ENCODE measurements around the gene C15orf62. TPM values are rescaled to one million over a fixed set of nuclear protein-coding genes. Genes with fewer than 3 reads are reported as not detected.

The C15orf62 gene
- total RNA-seq, 2 donors from 2014 or later, result 0.89 to 1.2 TPM

GRCh38 chr15:40775740-40776536 is 6.2 kb downstream of the C15orf62 start:
- H3K9me3 ChIP-seq (ENCODE audit: control insufficient read depth, low read length, poor library complexity, severe bottlenecking), result no peaks in the 10 kb centered on the region
- DNase-seq, result no peak
- Mint-ChIP-seq H3K36me3 (ENCODE audit: low read depth) (peaks cover 9% of the 10 kb centered on the region), H3K4me3 (no peak overlapping the region), H3K4me1 (peaks cover 6% of the 10 kb centered on the region), H3K27me3 (no peaks in the 10 kb centered on the region), H3K27ac (no peak overlapping the region)
- no peak for ATAC-seq

DNA sequence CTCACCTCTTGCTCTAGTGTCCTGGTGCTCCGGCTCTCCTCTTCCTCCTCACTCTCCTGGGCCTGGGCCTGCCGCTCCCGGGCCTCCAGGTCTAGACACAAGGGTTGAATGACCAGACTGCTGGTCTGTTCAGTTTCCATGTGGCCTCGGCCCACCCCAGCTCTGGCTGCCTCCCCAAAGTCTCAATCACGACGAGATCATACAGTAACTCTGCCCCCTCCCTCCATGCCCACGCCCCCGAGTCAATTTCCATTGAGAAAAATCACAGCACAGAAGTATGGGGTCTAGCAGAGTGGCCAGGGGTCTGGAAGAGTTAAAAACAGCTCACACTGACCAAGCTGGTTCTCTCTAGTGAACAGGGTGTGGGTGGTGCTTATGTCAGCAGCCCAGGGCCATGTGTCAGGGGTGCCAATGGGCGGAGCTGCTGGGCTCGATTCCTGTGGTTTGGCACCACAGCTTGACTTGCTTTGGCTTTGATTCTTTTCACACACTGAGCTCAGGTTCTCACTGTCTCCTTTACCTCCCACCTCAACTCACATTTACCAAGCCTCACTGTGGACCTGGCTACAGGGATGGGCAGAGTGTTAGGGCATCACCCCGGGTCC is 6.9 kb downstream of the C15orf62 start:
- no peak for DNase-seq
- no peaks in the 10 kb centered on the region for H3K27me3 Mint-ChIP-seq
- no peaks in the 10 kb centered on the region for H3K9me3 ChIP-seq (ENCODE audit: control insufficient read depth, low read length, poor library complexity, severe bottlenecking)
- H3K4me3 Mint-ChIP-seq, result no peak overlapping the region
- H3K27ac Mint-ChIP-seq, result no peak overlapping the region
- H3K36me3 Mint-ChIP-seq (ENCODE audit: low read depth), result peaks cover 9% of the 10 kb centered on the region
- peaks cover 6% of the 10 kb centered on the region for H3K4me1 Mint-ChIP-seq
- ATAC-seq, result peak; percentile 59

DNA sequence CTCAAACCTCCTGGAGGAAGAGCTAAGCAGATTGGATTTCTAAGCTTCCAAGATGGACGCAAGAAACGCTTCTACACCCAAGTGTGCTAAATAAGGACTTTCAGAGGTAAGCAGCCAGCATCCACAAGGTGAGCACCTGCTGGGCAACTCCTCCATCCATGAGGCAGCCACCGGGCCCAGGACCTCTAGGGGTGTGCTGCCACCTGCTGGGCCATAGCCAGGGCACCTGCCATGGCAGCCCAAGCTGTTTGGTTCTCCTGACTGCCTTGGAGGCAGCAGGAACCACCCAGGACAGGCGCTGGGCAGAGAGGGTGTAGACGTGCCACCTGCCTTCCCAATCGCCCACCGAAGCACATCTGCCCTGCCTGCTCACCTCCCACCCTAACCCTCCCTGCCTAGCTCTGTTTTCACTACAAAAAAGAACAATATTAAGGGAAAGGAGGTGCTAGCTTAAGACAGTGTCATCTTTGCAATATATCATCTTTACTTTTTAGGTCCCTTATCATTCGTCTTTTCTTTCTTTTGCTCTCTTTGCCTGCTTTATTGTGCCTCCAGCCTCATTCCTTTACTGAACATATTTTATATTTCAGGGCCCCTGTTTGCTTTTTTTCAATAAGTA is 12.9 kb downstream of the C15orf62 start:
- Mint-ChIP-seq H3K4me3 (no peak overlapping the region), H3K4me1 (peaks cover 19% of the 10 kb centered on the region), H3K27ac (no peak overlapping the region), H3K27me3 (no peaks in the 10 kb centered on the region), H3K36me3 (ENCODE audit: low read depth) (peaks cover 5% of the 10 kb centered on the region)
- DNase-seq, result peak; percentile 64 to 80 (median 68)
- no peaks in the 10 kb centered on the region for H3K9me3 ChIP-seq (ENCODE audit: control insufficient read depth, low read length, poor library complexity, severe bottlenecking)
- ATAC-seq, result peak; percentile 92

GRCh38 chr15:40785164-40785563 is 15.4 kb downstream of the C15orf62 start:
- peaks cover 29% of the 10 kb centered on the region for H3K4me1 Mint-ChIP-seq
- no peaks in the 10 kb centered on the region for H3K27me3 Mint-ChIP-seq
- no peaks in the 10 kb centered on the region for H3K9me3 ChIP-seq (ENCODE audit: control insufficient read depth, low read length, poor library complexity, severe bottlenecking)
- no peak for ATAC-seq
- H3K36me3 Mint-ChIP-seq (ENCODE audit: low read depth), result no peaks in the 10 kb centered on the region
- H3K27ac Mint-ChIP-seq, result no peak overlapping the region
- DNase-seq, result no peak
- no peak overlapping the region for H3K4me3 Mint-ChIP-seq

- no peak for ATAC-seq
- peaks cover 29% of the 10 kb centered on the region for H3K4me1 Mint-ChIP-seq
- no peak overlapping the region for H3K27ac Mint-ChIP-seq
These were observed 16.0 kb downstream of the C15orf62 start for GRCh38 chr15:40785814-40786213.

DNA sequence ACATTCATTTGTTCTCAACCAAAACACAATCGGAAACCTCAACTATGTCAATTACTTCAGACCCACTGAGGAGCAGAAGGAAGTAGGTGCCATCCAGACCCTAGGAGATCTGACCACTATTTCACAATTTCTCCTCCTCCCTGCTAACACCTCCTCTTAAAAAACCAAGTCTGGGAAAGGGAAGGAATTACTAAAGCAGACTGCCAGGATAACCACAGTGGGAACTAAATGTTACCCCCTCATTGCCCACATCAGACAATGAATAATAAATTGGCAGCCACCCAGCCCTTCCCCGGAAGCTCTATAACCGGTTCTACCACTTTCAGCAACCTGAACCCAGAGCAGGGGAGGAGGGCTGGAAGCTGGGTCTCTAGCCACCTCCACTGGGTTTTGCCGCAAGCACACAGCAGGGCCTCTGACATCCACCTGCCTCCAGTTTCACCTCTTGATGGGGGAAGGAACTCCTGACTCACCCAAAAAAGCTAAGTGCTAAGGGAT is 17.6 kb downstream of the C15orf62 start:
- H3K36me3 Mint-ChIP-seq (ENCODE audit: low read depth), result no peaks in the 10 kb centered on the region
- ATAC-seq, result peak; percentile 72
- H3K27ac Mint-ChIP-seq, result peak overlapping the region; percentile 56
- no peaks in the 10 kb centered on the region for H3K27me3 Mint-ChIP-seq
- peaks cover 29% of the 10 kb centered on the region for H3K4me1 Mint-ChIP-seq
- H3K4me3 Mint-ChIP-seq, result peak overlapping the region; percentile 19
- H3K9me3 ChIP-seq (ENCODE audit: control insufficient read depth, low read length, poor library complexity, severe bottlenecking), result no peaks in the 10 kb centered on the region
- no peak for DNase-seq

More at GRCh38 chr15:40785814-40786213, 16.0 kb downstream of the C15orf62 start:
- Mint-ChIP-seq H3K27me3 (no peaks in the 10 kb centered on the region), H3K36me3 (ENCODE audit: low read depth) (no peaks in the 10 kb centered on the region), H3K4me3 (no peak overlapping the region)
- no peaks in the 10 kb centered on the region for H3K9me3 ChIP-seq (ENCODE audit: control insufficient read depth, low read length, poor library complexity, severe bottlenecking)
- DNase-seq, result no peak

DNA sequence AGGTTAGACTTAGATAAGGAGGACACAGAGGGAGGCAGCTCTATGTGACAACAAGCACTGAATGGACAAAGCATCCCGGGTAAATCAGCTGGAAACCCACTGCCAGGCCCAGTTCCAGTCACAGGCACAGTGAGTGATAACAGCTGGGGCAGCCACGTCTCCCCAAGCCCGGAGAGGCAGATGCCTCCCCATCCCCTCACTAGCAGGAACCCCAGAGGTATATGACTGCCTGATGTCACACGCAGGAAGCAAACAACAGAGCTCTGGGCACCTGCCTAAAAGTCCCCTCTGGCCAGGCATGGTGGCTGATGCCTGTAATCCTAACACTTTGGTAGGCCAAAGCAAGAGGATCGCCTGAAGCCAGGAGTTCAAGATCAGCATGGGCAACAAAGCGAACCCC is 18.2 kb downstream of the C15orf62 start:
- Mint-ChIP-seq H3K4me1 (peaks cover 24% of the 10 kb centered on the region), H3K27me3 (no peaks in the 10 kb centered on the region), H3K27ac (peak overlapping the region; percentile 56), H3K4me3 (no peak overlapping the region), H3K36me3 (ENCODE audit: low read depth) (no peaks in the 10 kb centered on the region)
- no peak for ATAC-seq
- no peak for DNase-seq
- H3K9me3 ChIP-seq (ENCODE audit: control insufficient read depth, low read length, poor library complexity, severe bottlenecking), result no peaks in the 10 kb centered on the region

DNA sequence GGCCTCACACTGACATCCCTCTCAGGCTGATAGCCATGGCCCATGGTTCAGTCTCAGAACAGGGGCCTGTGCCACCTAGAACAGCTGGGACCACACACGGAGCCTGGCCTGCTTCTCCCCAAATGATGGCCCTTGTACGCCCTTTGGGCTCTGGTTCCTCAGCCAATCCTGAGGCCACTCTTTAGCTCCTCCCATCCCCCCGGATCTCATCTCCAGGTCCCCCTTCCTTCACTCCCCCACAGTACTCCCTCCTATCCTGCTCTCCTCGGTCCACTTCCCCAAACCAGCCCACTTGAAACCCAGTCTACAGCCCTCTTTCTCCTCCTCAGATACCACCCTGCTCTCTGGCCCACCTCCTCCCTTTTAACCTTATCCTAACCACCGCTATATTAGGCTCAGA is 19.3 kb downstream of the C15orf62 start:
- peaks cover 29% of the 10 kb centered on the region for H3K4me1 Mint-ChIP-seq
- no peaks in the 10 kb centered on the region for H3K27me3 Mint-ChIP-seq
- H3K9me3 ChIP-seq (ENCODE audit: control insufficient read depth, low read length, poor library complexity, severe bottlenecking), result no peaks in the 10 kb centered on the region
- H3K4me3 Mint-ChIP-seq, result no peak overlapping the region
- no peak for ATAC-seq
- no peaks in the 10 kb centered on the region for H3K36me3 Mint-ChIP-seq (ENCODE audit: low read depth)
- no peak for DNase-seq
- H3K27ac Mint-ChIP-seq, result peak overlapping the region; percentile 79

- Mint-ChIP-seq H3K36me3 (ENCODE audit: low read depth) (no peaks in the 10 kb centered on the region), H3K27me3 (no peaks in the 10 kb centered on the region), H3K4me1 (peaks cover 29% of the 10 kb centered on the region), H3K4me3 (no peak overlapping the region), H3K27ac (peak overlapping the region; percentile 14)
- no peaks in the 10 kb centered on the region for H3K9me3 ChIP-seq (ENCODE audit: control insufficient read depth, low read length, poor library complexity, severe bottlenecking)
- ATAC-seq (no peak), DNase-seq (no peak)
These were observed 20.2 kb downstream of the C15orf62 start for GRCh38 chr15:40789999-40790398.

GRCh38 chr15:40790718-40791117 is 20.9 kb downstream of the C15orf62 start:
- no peaks in the 10 kb centered on the region for H3K36me3 Mint-ChIP-seq (ENCODE audit: low read depth)
- H3K4me3 Mint-ChIP-seq, result no peak overlapping the region
- no peak for ATAC-seq
- peaks cover 32% of the 10 kb centered on the region for H3K4me1 Mint-ChIP-seq
- no peak for DNase-seq
- no peaks in the 10 kb centered on the region for H3K27me3 Mint-ChIP-seq
- no peaks in the 10 kb centered on the region for H3K9me3 ChIP-seq (ENCODE audit: control insufficient read depth, low read length, poor library complexity, severe bottlenecking)
- no peak overlapping the region for H3K27ac Mint-ChIP-seq

DNA sequence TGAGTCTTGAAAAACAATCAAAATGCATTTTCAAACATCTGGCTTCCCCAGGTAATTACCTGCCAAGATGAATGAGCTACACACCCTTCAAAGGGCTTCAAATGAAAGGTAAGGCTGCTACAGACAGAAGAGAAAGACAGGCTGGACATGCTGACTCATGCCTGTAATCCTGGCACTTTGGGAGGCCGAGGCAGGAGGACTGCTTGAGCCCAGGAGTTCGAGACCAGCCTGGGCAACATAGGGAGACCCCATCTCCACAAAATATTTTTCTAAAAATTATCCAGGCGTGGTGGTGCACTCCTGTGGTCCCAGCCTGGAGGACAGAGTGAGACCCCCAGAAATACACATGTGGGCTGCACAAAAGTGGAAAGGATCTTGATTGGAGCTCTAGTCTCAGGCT is 22.6 kb downstream of the C15orf62 start:
- no peaks in the 10 kb centered on the region for H3K9me3 ChIP-seq (ENCODE audit: control insufficient read depth, low read length, poor library complexity, severe bottlenecking)
- DNase-seq, result no peak
- Mint-ChIP-seq H3K27me3 (no peaks in the 10 kb centered on the region), H3K36me3 (ENCODE audit: low read depth) (no peaks in the 10 kb centered on the region), H3K4me1 (peaks cover 31% of the 10 kb centered on the region), H3K4me3 (no peak overlapping the region), H3K27ac (no peak overlapping the region)
- ATAC-seq, result no peak

DNA sequence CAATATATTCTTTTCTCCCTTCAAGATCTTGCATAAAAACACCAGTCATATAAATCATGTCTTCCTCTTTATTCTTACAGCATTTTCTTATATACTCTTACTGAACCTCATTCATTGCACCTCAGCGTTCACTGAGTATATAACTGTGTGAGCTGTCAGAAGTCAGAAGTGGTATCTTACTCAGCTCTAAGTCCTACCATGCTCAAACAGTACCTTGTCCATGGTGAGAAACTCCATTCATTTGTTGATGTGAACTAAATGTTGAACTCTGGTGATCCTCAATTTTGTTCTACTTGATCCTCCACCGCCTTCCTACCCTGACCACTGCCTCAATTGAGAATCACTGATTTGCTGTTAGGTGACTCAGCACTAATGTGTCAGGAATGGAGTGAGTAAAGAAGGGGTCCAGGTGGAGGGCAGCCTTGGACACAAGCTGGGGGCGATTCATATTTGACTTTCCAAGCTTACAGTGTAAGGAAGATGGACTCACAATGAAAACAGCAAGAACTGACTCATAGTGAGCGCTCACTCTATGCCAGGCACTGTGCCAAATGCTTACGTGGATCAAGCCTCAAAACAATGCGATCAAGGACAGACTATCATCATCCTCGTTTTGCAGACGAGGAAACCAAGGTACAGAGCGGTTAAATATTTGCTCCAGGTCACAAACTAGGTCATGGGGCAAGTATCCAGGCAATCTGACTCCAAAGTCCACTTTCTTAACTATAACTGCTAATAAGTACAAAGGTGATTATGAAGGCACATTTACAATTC is 23.6 kb downstream of the C15orf62 start:
- H3K9me3 ChIP-seq (ENCODE audit: control insufficient read depth, low read length, poor library complexity, severe bottlenecking), result no peaks in the 10 kb centered on the region
- H3K27ac Mint-ChIP-seq, result no peak overlapping the region
- peaks cover 30% of the 10 kb centered on the region for H3K4me1 Mint-ChIP-seq
- peaks cover 2% of the 10 kb centered on the region for H3K36me3 Mint-ChIP-seq (ENCODE audit: low read depth)
- no peak for DNase-seq
- H3K4me3 Mint-ChIP-seq, result no peak overlapping the region
- no peak for ATAC-seq
- H3K27me3 Mint-ChIP-seq, result no peaks in the 10 kb centered on the region

DNA sequence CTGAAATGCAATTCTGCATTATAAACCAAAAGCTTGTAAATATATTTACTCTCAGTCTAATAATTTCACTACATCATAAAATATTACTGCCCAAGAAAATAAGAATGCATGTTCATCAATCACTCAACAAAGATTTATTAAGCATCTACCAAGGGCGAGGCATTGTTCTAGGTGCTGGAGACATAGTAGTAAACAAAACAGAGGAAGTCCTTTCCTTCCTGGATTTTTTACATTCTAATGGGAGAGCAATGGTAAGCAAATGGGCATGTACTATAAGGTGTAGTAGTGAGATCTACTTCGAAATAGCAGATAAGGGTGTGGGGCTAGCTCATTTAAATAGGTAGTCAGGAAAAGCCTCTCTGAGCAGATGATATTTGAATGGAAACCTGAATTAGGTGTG is 26.3 kb downstream of the C15orf62 start:
- peak overlapping the region; percentile 67 for H3K27ac Mint-ChIP-seq
- DNase-seq (no peak), ATAC-seq (no peak)
- no peaks in the 10 kb centered on the region for H3K9me3 ChIP-seq (ENCODE audit: control insufficient read depth, low read length, poor library complexity, severe bottlenecking)
- H3K36me3 Mint-ChIP-seq (ENCODE audit: low read depth), result peaks cover 3% of the 10 kb centered on the region
- no peaks in the 10 kb centered on the region for H3K27me3 Mint-ChIP-seq
- H3K4me1 Mint-ChIP-seq, result peaks cover 29% of the 10 kb centered on the region
- no peak overlapping the region for H3K4me3 Mint-ChIP-seq
